Liver (tissue), 9 donors: ENCODE data around the gene OMP. TPM values are rescaled to one million over a fixed set of nuclear protein-coding genes. Genes with fewer than 3 reads are reported as not detected.
"Not testable (repeated sequence)": the region's sequence is repeated elsewhere in the genome, so short reads cannot be mapped to it uniquely, and the experiment has no call there.

ENCODE experiments used
- DNase-seq: peaks from one replicate; pipeline ENCODE4 v3.0.0-alpha.2; 2017; ENCODE audit warnings: low spot score
- H3K27ac ChIP-seq, 2 donors: one replicate each; pipeline ENCODE4 v1.7.0; 2013; ENCODE audit warnings: inconsistent platforms in 2 of 2, low read length in 2 of 2, control low read depth in 1 of 2, low read depth in 1 of 2, mild to moderate bottlenecking in 1 of 2
- H3K27me3 ChIP-seq, 4 donors: one replicate each; pipeline versions ENCODE4 v1.6.1 to v1.7.0; 2013; ENCODE audit warnings: low read length in 3 of 4, inconsistent platforms in 1 of 4, mild to moderate bottlenecking in 1 of 4, moderate library complexity in 1 of 4; ENCODE audit not compliant: control insufficient read depth in 4 of 4, insufficient read depth in 4 of 4
- H3K36me3 ChIP-seq, 4 donors: one replicate each; pipeline versions ENCODE4 v1.6.1 to v1.7.0; 2013; ENCODE audit warnings: low read length in 3 of 4, mild to moderate bottlenecking in 3 of 4, low read depth in 1 of 4, moderate library complexity in 1 of 4; ENCODE audit not compliant: control insufficient read depth in 4 of 4, insufficient read depth in 3 of 4
- H3K4me1 ChIP-seq, 4 donors: one replicate each; pipeline versions ENCODE4 v1.6.1 to v1.7.0; 2013; ENCODE audit warnings: low read length in 3 of 4, mild to moderate bottlenecking in 3 of 4, moderate library complexity in 1 of 4; ENCODE audit not compliant: control insufficient read depth in 4 of 4, insufficient read depth in 4 of 4
- H3K4me3 ChIP-seq, 3 donors: one replicate each; pipeline versions ENCODE4 v1.6.1 to v1.7.0; 2013; ENCODE audit warnings: low read length in 3 of 3, control low read depth in 1 of 3, low read depth in 1 of 3, mild to moderate bottlenecking in 1 of 3
- H3K9ac ChIP-seq, 2 donors: one replicate each; pipeline ENCODE4 v1.7.0; 2013; ENCODE audit warnings: low read length in 2 of 2, mild to moderate bottlenecking in 2 of 2, moderate library complexity in 2 of 2, control low read depth in 1 of 2, low read depth in 1 of 2
- H3K9me3 ChIP-seq, 4 donors: one replicate each; pipeline versions ENCODE4 v1.6.1 to v1.7.0; 2013; ENCODE audit warnings: low read length in 3 of 4; ENCODE audit not compliant: control insufficient read depth in 4 of 4
- ATF3 ChIP-seq: IDR thresholded peaks from 2 replicates; pipeline ENCODE4 v1.6.1; 2016; ENCODE audit warnings: antibody characterized with exemption
- EGR1 ChIP-seq, 2 donors: IDR thresholded peaks; 2 replicates each; pipeline ENCODE4 v1.6.1; 2016 to 2018; ENCODE audit warnings: antibody characterized with exemption in 2 of 2, low read depth in 2 of 2
- FOXA1 ChIP-seq: IDR thresholded peaks from 2 replicates; pipeline ENCODE4 v1.6.1; 2016; ENCODE audit warnings: antibody characterized with exemption
- FOXA2 ChIP-seq: IDR thresholded peaks from 2 replicates; pipeline ENCODE4 v1.6.1; 2016; ENCODE audit warnings: antibody characterized with exemption
- GABPA ChIP-seq, 2 donors: IDR thresholded peaks in 1 of 2; conservative IDR thresholded peaks in 1 of 2; 2 replicates each; pipeline ENCODE4 v1.6.1; 2016; ENCODE audit warnings: antibody characterized with exemption in 2 of 2, mild to moderate bottlenecking in 1 of 2, moderate library complexity in 1 of 2
- HNF4A ChIP-seq, 2 donors: conservative IDR thresholded peaks; 2 replicates each; pipeline ENCODE4 v1.6.1; 2016; ENCODE audit warnings: antibody characterized with exemption in 2 of 2, mild to moderate bottlenecking in 2 of 2
- HNF4G ChIP-seq: IDR thresholded peaks from 2 replicates; pipeline ENCODE4 v1.6.1; 2016; ENCODE audit warnings: antibody characterized with exemption
- JUND ChIP-seq, 2 donors: IDR thresholded peaks; 2 replicates each; pipeline ENCODE4 v1.6.1; 2016; ENCODE audit warnings: antibody characterized with exemption in 2 of 2
- MAX ChIP-seq: IDR thresholded peaks from 2 replicates; pipeline ENCODE4 v1.6.1; 2016; ENCODE audit warnings: antibody characterized with exemption
- RAD21 ChIP-seq, 2 donors: IDR thresholded peaks; 2 replicates each; pipeline ENCODE4 v1.6.1; 2016; ENCODE audit warnings: antibody characterized with exemption in 2 of 2, mild to moderate bottlenecking in 2 of 2
- REST ChIP-seq: IDR thresholded peaks from 2 replicates; pipeline ENCODE4 v1.6.1; 2016; ENCODE audit warnings: antibody characterized with exemption, mild to moderate bottlenecking
- RXRA ChIP-seq, 2 donors: IDR thresholded peaks; 2 replicates each; pipeline ENCODE4 v1.6.1; 2017 to 2018; ENCODE audit warnings: antibody characterized with exemption in 2 of 2, mild to moderate bottlenecking in 1 of 2
- TAF1 ChIP-seq: conservative IDR thresholded peaks from 2 replicates; pipeline ENCODE4 v1.6.1; 2016; ENCODE audit warnings: antibody characterized with exemption, mild to moderate bottlenecking
- YY1 ChIP-seq: IDR thresholded peaks from 2 replicates; pipeline ENCODE4 v1.6.1; 2016; ENCODE audit warnings: antibody characterized with exemption, mild to moderate bottlenecking
- WGBS: extraction: QIAGEN DNeasy Blood & Tissue Kit; methylation state at CpG from one replicate; pipeline ENCODE4 v1.1.7; 2013; 5-methylcytosine and 5-hydroxymethylcytosine counted together
- polyA plus RNA-seq, 2 donors: library from polyadenylated mRNA; stranded (reverse) in 1 of 2; unstranded in 1 of 2; fragments of 200-250 nt in 1 of 2; fragments of >200 nt in 1 of 2; fragmentation: Nextera tagmentation in 1 of 2; extraction: Ambion mirVana in 1 of 2; gene quantifications; one replicate each; pipeline versions ENCODE4 v1.2.1 to v1.2.3, GENCODE V29; 2013 to 2015
- total RNA-seq, 2 donors: library from RNA; depleted of rRNA; stranded (reverse); fragments of >200 nt; gene quantifications; one replicate each; pipeline ENCODE4 v1.2.3, GENCODE V29; 2014
- TF ChIP-seq, protein P1 (sequence below): IDR thresholded peaks from 2 replicates; pipeline ENCODE4 v1.6.1; 2016; ENCODE audit warnings: antibody characterized with exemption
- donor health status: healthy.
- donor health status: healthy.
- donor health status: healthy.
- donor health status: healthy.
- donor health status: healthy.

OMP gene
- total and polyA plus RNA-seq, 4 donors = 0.24 to 0.75 (median 0.65) TPM; not detected in 1

- TF ChIP-seq GABPA (IDR thresholded peaks at IDR 0.05 in 1 of 2, conservative IDR thresholded peaks at IDR 0.05 in 1 of 2) = peak in 1 of 2 donors; percentile 66
Observed at GRCh38 chr11:77095551-77096490, 6.8 kb upstream of the OMP start (continued).

DNA sequence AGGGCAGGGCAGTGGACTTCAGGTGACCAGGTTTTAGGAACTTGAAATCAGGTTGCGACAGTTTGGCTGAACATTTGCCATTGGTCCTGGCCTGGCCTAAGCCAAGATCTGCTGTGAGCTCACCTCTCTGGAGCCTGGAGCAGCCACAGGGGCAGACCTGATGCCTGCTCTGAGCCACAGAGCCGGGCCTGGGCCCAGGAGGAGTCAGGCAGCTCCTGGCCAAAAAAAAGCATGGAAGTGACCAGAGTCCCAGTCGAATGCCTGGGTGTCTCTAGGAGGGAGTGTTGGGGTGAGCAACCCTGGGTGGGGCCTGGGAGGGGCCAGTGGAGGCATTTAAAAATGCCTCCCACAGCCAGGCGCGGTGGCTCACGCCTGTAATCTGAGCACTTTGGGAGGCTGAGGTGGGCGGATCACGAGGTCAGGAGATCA is 6.0 kb upstream of the OMP start:
- peak in 1 of 2 donors; percentile 35 for TF ChIP-seq HNF4A (conservative IDR thresholded peaks at IDR 0.05)
- TF ChIP-seq, protein P1, sequence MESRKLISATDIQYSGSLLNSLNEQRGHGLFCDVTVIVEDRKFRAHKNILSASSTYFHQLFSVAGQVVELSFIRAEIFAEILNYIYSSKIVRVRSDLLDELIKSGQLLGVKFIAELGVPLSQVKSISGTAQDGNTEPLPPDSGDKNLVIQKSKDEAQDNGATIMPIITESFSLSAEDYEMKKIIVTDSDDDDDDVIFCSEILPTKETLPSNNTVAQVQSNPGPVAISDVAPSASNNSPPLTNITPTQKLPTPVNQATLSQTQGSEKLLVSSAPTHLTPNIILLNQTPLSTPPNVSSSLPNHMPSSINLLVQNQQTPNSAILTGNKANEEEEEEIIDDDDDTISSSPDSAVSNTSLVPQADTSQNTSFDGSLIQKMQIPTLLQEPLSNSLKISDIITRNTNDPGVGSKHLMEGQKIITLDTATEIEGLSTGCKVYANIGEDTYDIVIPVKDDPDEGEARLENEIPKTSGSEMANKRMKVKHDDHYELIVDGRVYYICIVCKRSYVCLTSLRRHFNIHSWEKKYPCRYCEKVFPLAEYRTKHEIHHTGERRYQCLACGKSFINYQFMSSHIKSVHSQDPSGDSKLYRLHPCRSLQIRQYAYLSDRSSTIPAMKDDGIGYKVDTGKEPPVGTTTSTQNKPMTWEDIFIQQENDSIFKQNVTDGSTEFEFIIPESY = no peak
- Histone ChIP-seq H3K27ac (peak overlapping the region; percentile 76 to 87), H3K9ac (no peak overlapping the region), H3K4me1 (peaks cover 12 to 47% (median 40%) of the 10 kb centered on the region in 4 donors), H3K36me3 (peaks cover 0 to 6% (median 2%) of the 10 kb centered on the region in 4 donors), H3K4me3 (no peak overlapping the region), H3K27me3 (no peaks in the 10 kb centered on the region), H3K9me3 (no peaks in the 10 kb centered on the region)
- no peak for DNase-seq
- WGBS = 86% methylated on average over 8 of the region's 8 CpGs

DNA sequence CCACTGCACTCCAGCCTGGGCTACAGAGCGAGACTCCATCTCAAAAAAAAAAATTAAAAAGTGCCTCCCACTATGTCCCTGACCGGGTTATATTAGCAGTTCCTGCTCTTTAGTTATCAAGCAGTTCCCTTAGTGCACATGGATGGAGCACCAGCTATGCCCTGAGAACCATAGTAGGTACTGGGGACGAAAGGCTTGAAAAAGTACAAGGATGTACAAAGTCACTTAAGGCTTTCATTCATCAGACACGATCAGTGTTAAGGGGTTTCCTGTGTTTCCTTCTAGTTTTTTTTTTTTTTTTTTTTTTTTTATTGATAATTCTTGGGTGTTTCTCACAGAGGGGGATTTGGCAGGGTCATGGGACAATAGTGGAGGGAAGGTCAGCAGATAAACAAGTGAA is 5.5 kb upstream of the OMP start:
- not testable (repeated sequence) for H3K27me3 ChIP-seq, H3K27ac ChIP-seq, H3K36me3 ChIP-seq, H3K9ac ChIP-seq, H3K4me3 ChIP-seq, DNase-seq, H3K9me3 ChIP-seq
- 87% methylated on average over 4 of the region's 4 CpGs for WGBS
- peaks cover 12 to 41% (median 36%) of the 10 kb centered on the region in 4 donors for H3K4me1 ChIP-seq

GRCh38 chr11:77100166-77101042 is 2.2 kb upstream of the OMP start:
- Histone ChIP-seq H3K9me3 (no peaks in the 10 kb centered on the region), H3K4me1 (peaks cover 6 to 26% (median 18%) of the 10 kb centered on the region in 4 donors), H3K27ac (no peak overlapping the region), H3K9ac (no peak overlapping the region), H3K36me3 (peaks cover 0 to 6% (median 4%) of the 10 kb centered on the region in 4 donors), H3K4me3 (no peak overlapping the region), H3K27me3 (no peaks in the 10 kb centered on the region)
- TF ChIP-seq RAD21 (IDR thresholded peaks at IDR 0.05) = no peak
- no peak for TF ChIP-seq ATF3
- TF ChIP-seq FOXA1 = no peak
- no peak for TF ChIP-seq FOXA2
- no peak for TF ChIP-seq YY1
- no peak for TF ChIP-seq TAF1
- TF ChIP-seq HNF4A (conservative IDR thresholded peaks at IDR 0.05) = no peak
- no peak for TF ChIP-seq EGR1 (IDR thresholded peaks at IDR 0.05; ENCODE audit: low read depth in 2 of 2)
- no peak for TF ChIP-seq REST
- TF ChIP-seq, protein P1 = no peak
- TF ChIP-seq RXRA (IDR thresholded peaks at IDR 0.05) = no peak
- no peak for TF ChIP-seq HNF4G
- no peak for TF ChIP-seq JUND (IDR thresholded peaks at IDR 0.05)
- no peak for TF ChIP-seq MAX
- 96% methylated on average over 14 of the region's 14 CpGs for WGBS
- DNase-seq = no peak
